ENCODE data around the gene GPR162.

- TF ChIP-seq CTCF (IDR thresholded peaks at IDR 0.05; ENCODE audit: low read length) = no peak
- TF ChIP-seq EZH2 (IDR thresholded peaks at IDR 0.05; ENCODE audit: borderline replicate concordance, low read length) = no peak
These were observed 46.0 kb downstream of the GPR162 start, which contains the start of gene TPI1 for GRCh38 chr12:6867413-6868210.

Measured in OCI-LY1 (cell line).